ENCODE results near the gene SMCO4. TPM values are rescaled to one million over a fixed set of nuclear protein-coding genes. Genes with fewer than 3 reads are reported as not detected.

Gene SMCO4
- total RNA-seq, 1 experiment from 2014 or later, result 6.1 TPM

DNA sequence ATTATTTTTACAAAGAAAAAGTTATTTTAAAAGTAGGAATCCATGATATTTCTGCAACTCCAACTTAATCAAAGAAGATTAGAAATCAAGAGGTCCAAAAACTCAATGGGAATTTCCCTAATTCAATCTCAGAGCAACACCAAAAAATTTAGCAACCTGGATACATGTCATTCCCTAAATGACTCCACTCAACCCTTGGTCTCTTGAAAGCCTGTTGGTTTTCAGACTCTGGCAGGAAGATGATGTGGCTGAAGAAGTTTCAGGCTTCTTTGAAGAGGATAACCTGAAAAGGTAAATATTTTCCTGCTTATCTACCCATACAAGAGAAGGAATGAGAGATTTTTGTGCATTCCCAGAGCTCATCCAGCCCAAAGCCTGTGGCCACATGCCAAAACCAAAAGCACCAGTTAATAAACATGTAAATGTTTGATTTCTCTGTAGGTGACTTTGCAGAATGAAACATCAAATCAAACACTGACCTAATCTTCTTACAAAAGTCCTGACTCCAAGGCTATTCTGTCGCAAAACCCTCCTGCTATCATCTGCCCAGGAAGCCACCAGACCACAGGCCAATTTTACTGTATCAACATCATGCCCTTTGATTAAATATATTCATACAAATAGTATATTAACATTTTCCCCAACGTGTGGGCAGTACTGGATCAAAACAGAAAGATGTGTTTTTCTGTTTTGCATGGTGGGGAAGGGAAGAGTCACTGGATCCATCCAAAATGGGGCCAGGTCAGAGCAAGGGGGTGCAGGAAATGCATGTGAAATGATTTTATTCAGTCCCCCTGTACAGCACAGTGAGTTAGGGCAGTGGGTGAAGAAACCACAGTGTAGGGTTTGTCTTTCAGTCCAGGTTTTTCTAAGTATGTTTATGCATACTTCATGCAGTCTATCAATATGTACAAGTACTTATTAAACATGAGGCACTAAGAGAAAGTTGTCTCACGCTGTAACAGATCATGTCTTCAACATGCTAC lies 38.8 kb downstream of the SMCO4 start:
- no peak for DNase-seq (ENCODE audit: low spot score)

- DNase-seq (ENCODE audit: low spot score), result no peak
Observed at GRCh38 chr11:93501856-93502255, 41.3 kb downstream of the SMCO4 start.

DNA sequence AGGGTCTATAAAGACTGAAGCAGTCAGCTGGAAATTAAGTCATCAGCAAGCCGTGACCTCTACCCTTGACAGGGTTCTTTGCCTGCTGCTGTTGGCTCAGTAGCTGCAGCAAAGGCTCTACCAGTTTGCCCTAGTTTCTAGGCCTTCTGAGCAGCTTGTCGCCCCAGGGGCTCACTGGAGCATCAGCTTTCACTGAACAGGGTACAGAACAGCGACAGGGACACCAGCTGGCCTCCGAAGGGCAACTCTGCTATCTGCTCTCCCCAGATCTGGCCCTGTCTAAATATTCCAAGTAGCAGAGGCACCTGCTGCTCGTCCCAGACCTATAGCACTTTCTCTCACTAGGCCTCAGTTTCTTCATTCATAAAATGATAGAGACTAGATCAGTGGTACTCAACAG lies 42.4 kb downstream of the SMCO4 start:
- DNase-seq (ENCODE audit: low spot score), result no peak

DNA sequence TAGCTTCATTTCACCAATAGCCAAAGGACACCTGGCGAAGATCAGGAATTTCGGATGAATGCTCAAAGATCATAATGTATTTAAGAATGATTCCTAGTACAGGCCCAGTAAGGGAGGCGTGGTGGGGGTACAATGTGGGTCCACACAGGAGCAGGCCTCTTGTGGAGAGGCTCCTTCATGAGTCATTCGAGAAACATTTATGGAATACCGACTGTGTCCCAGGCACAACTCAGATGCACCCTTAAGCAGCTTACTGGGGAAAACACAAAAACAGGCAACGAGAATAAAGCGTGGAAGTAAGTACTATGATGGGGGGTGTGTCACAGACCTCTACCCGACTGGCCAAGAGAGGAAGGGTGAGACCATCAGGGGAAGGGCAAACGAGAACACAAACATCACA lies 44.5 kb downstream of the SMCO4 start:
- DNase-seq (ENCODE audit: low spot score), result peak; percentile 44

- no peak for DNase-seq (ENCODE audit: low spot score)
Observed at GRCh38 chr11:93498161-93498560, 45.0 kb downstream of the SMCO4 start.

GRCh38 chr11:93497596-93497995 lies 45.6 kb downstream of the SMCO4 start:
- DNase-seq (ENCODE audit: low spot score), result no peak

- DNase-seq (ENCODE audit: low spot score), result peak; percentile 85
Observed at GRCh38 chr11:93494357-93494756, 48.8 kb downstream of the SMCO4 start.

DNA sequence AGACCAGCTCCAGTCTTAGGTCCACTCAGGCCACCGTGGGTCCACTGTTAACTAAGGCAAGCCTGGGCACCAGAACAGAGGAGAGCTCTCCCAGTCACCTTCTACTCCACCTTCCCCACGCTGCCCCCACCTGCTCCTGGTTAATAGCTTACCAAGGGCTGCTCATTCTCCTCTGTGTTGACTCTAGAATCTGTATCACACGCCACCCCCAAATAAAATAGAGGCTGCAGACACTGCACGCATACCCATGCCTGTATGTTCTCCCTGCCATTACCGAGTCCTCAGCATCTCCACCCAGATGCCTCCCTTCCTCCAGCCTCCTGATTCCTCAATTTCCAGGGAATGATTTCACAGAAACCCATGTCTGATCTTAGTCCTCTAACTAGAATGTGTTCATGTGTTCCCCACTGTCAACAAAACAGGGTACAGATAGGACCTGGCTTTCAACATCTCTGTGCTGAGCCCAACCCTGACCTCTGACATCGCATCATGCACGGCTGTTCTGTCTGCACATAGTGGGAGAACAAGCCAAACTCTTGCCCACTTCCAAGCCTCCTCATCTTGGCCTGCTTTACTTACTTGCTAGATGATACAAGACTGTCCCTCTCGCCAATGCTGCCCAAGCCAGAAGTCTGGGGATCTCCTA lies 49.8 kb downstream of the SMCO4 start:
- no peak for DNase-seq (ENCODE audit: low spot score)

GRCh38 chr11:93492464-93493251 lies 50.5 kb downstream of the SMCO4 start:
- DNase-seq (ENCODE audit: low spot score), result no peak

DNA sequence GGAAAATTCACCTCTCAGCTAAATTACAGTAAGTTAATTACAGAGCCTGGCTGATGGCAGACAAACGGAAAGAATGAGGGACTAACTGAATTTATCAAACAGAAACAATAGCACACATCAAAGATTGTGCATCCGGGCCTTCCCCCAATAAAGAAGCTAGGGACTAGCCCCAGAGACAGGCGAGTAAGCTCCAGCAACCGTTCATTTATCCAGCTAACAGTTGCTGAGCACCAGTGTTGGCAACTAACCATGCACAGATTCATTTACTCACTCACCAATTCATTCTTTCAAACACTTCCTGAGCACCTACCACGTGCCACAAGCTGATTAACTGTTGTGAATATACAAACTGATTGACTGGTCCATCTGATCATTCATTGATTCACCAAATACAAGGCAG lies 51.2 kb downstream of the SMCO4 start:
- no peak for DNase-seq (ENCODE audit: low spot score)

GRCh38 chr11:93490996-93491618 lies 52.1 kb downstream of the SMCO4 start:
- DNase-seq (ENCODE audit: low spot score), result no peak

- DNase-seq (ENCODE audit: low spot score), result no peak
Observed at GRCh38 chr11:93489841-93490240, 53.4 kb downstream of the SMCO4 start.

DNA sequence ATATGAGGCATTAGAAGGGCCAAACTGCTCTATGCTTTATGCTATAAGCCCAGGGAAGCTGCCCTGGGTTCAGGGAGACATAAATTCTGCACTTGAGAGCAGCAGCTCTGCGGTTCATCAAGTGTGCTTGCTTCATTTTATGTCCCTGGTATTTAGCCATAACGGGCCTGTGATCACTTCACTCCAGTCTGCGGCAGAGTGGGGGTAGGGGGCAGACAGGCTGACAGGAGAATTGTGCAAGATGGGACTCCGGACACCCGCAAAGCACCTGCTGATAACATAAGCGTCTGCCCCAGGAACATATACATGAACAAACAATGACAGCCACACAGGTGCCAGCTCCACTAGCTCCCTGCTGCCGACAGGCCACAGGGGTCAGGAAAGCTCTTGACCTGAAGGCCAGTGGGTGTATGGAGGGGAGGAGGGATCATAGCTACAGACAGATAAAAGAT lies 56.1 kb downstream of the SMCO4 start:
- peak; percentile 2 for DNase-seq (ENCODE audit: low spot score)

GRCh38 chr11:93485983-93486382 lies 57.2 kb downstream of the SMCO4 start:
- no peak for DNase-seq (ENCODE audit: low spot score)

DNA sequence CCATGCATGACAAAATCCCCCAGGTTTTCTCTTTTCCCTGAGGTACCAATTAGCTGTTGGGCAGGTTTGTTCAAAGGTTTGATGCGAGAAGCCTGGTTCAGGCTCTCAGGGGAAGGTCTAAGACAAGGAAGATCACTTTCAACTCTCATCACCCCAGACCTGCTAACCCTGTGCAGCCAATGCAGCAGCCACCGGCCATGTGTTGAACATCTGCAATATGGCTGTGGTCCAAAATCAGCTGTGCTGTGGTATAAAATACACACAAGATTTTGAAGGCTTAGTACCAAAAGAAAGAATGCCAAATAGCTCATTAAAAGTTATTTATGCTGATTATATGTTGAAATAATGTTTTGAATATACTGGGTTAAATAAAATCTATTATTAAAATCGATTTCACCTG lies 58.5 kb downstream of the SMCO4 start:
- no peak for DNase-seq (ENCODE audit: low spot score)

DNA sequence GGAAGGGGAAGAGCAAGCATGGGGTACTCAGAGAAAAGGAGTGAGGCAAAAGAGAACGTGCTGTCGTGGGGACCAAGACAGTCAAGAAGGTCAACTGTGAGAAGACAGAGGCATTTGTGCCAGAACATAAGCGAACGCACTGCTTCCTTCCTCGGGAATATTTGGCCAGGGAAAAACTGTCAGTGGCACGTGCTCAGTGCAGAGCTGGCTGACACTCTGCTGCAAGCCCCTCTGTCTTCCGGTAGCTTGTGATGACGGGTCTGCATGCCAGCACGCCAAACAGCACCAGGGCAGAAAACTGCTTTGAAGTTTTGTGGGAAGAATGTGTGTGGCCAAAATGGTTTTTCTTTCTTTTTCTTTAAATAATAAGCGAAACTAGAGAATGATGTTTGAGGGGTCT lies 60.6 kb downstream of the SMCO4 start:
- DNase-seq (ENCODE audit: low spot score), result no peak

GRCh38 chr11:93481696-93482095 lies 61.5 kb downstream of the SMCO4 start:
- no peak for DNase-seq (ENCODE audit: low spot score)

- no peak for DNase-seq (ENCODE audit: low spot score)
Observed at GRCh38 chr11:93481279-93481678, 61.9 kb downstream of the SMCO4 start.

DNA sequence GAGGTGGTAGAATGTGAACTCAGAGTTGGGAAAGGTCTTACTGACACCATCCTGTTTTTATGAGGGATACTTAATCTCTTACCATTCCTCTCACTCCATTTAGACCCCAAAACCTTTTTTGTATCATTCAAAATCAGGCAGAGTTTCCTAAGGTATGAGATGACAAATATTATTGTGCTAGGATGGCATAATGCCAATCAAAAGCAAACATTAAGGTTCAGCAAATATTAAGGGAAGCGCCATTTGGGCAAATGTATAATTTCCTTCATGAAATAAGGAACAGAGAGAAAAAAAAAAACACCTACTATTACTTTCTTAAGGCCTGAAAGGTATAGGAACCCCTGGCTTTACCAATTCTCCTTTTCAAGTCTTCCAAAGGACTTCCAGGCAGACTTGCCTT lies 62.4 kb downstream of the SMCO4 start:
- no peak for DNase-seq (ENCODE audit: low spot score)

DNA sequence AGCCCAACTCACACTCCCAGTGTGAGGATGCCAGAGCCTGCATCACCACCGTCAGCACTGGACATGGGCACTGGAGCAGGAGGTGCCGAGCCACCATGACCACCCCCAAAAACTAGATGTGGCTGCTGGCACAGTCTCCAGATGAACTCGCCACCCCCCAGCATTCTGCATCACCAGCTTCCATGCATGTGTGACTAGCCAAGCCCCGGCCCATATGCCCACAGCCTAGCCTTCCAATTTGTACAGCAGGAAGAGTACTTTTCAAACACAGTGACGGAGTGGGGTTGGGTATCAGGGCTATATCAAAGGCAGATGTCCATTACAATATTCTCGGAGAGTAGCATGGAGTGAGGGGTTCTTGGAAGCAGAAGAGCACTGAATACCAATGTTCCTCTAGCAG lies 62.9 kb downstream of the SMCO4 start:
- no peak for DNase-seq (ENCODE audit: low spot score)

- DNase-seq (ENCODE audit: low spot score), result no peak
Observed at GRCh38 chr11:93478841-93479240, 64.3 kb downstream of the SMCO4 start.
